ENCODE results near the gene PRPF18.

Gene PRPF18

DNA sequence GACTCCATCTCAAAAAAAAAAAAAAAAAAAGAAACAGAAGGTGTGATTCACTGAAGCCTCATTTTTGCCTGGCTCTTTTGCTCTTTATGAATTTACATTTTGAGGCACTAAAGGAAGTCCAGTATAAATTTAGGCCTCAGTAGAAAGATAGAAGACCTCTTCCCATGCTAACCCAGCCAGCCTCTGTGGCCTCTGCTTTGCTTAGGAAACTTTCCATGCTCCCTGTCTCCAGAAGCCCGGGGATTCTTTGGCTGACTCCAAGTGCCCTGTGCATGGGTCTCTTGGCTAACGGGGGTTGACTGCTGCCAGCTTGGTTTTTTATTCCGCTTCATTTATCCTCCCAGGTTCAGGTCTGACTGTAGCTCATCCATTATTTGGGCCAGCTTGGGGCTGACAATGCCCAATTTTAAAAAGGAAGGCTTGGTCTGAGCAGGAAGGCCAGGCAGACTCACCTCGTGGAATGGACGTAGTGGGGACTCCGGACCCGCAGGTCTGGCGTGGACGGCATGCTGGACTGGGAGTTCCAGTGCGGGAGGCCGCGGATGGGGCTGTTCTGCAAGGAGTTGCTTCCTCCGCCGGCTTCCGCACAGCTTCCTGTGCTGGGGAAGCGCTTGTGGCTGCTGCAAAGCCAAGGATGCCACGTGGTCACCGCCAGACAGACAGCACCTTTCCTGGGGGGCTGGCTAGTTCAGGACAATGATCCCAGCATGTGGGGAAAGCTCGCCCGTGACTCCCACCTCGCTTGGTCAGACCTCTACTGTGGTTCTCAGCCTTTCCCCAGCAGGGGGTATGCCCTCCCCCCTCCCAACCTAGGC, 72.3 kb downstream of the PRPF18 start:
- no peak overlapping the region for H3K4me3 ChIP-seq (ENCODE audit: low read length)
- no peak overlapping the region for H3K9ac ChIP-seq (ENCODE audit: low read depth, low read length)
- peaks cover 92% of the 10 kb centered on the region for H3K36me3 ChIP-seq (ENCODE audit: insufficient read depth, low read length)
- peaks cover 10% of the 10 kb centered on the region for H3K4me1 ChIP-seq (ENCODE audit: control insufficient read depth, insufficient read depth, low read length)
- H3K4me2 ChIP-seq (ENCODE audit: low read length) = no peak overlapping the region
- H3K9me3 ChIP-seq (replicated peaks; ENCODE audit: low read length) = no peaks in the 10 kb centered on the region
- H3K27me3 ChIP-seq (ENCODE audit: control insufficient read depth, insufficient read depth, low read length) = no peaks in the 10 kb centered on the region

DNA sequence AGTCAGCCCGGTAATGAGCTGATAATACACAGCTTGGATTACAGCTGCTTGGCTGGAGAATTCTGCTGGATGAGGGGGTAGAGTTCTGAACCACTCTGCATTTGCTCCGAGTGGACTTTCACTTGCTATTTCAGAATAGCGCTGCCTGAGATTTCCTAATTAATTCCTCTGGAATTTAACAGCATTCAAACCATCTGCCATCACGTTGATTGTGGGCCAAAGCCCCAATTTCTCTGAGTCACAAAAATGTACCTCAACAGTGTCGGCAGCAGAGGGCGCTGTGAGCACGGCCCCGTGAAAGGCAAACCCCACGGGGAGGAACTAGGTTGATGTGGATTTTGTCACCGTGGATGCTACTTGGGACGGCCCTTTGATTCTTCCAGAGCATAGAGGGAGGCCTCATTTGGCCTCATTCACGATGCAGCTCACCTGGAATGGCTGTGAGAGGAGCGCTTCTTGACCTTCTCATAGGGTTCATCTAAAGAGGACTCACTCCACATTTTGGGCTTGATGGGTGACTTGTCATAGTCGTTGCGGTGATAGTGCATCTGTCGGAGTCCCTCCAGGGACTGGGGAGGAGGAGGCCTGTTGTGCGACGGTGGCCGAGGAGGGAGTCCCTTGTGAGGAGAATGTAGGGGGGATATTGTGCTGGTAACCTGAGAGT, 73.3 kb downstream of the PRPF18 start:
- peaks cover 10% of the 10 kb centered on the region for H3K4me1 ChIP-seq (ENCODE audit: control insufficient read depth, insufficient read depth, low read length)
- H3K4me2 ChIP-seq (ENCODE audit: low read length) = no peak overlapping the region
- H3K36me3 ChIP-seq (ENCODE audit: insufficient read depth, low read length) = peaks cover 91% of the 10 kb centered on the region
- H3K4me3 ChIP-seq (ENCODE audit: low read length) = no peak overlapping the region
- H3K9me3 ChIP-seq (replicated peaks; ENCODE audit: low read length) = no peaks in the 10 kb centered on the region
- no peaks in the 10 kb centered on the region for H3K27me3 ChIP-seq (ENCODE audit: control insufficient read depth, insufficient read depth, low read length)
- peak overlapping the region; percentile 39 for H3K9ac ChIP-seq (ENCODE audit: low read depth, low read length)

GRCh38 chr10:13660551-13660920, 73.8 kb downstream of the PRPF18 start:
- Histone ChIP-seq H3K4me3 (ENCODE audit: low read length) (no peak overlapping the region), H3K27me3 (ENCODE audit: control insufficient read depth, insufficient read depth, low read length) (no peaks in the 10 kb centered on the region), H3K4me1 (ENCODE audit: control insufficient read depth, insufficient read depth, low read length) (peaks cover 10% of the 10 kb centered on the region), H3K36me3 (ENCODE audit: insufficient read depth, low read length) (peaks cover 91% of the 10 kb centered on the region), H3K9me3 (replicated peaks; ENCODE audit: low read length) (no peaks in the 10 kb centered on the region), H3K4me2 (ENCODE audit: low read length) (no peak overlapping the region), H3K9ac (ENCODE audit: low read depth, low read length) (no peak overlapping the region)

GRCh38 chr10:13661256-13661655, 74.5 kb downstream of the PRPF18 start:
- H3K4me1 ChIP-seq (ENCODE audit: control insufficient read depth, insufficient read depth, low read length) = peaks cover 10% of the 10 kb centered on the region
- peaks cover 91% of the 10 kb centered on the region for H3K36me3 ChIP-seq (ENCODE audit: insufficient read depth, low read length)
- H3K9me3 ChIP-seq (replicated peaks; ENCODE audit: low read length) = no peaks in the 10 kb centered on the region
- H3K9ac ChIP-seq (ENCODE audit: low read depth, low read length) = no peak overlapping the region
- H3K27me3 ChIP-seq (ENCODE audit: control insufficient read depth, insufficient read depth, low read length) = no peaks in the 10 kb centered on the region
- H3K4me3 ChIP-seq (ENCODE audit: low read length) = no peak overlapping the region
- H3K4me2 ChIP-seq (ENCODE audit: low read length) = no peak overlapping the region

GRCh38 chr10:13665516-13666262, 78.9 kb downstream of the PRPF18 start:
- Histone ChIP-seq H3K4me1 (ENCODE audit: control insufficient read depth, insufficient read depth, low read length) (peaks cover 3% of the 10 kb centered on the region), H3K27me3 (ENCODE audit: control insufficient read depth, insufficient read depth, low read length) (no peaks in the 10 kb centered on the region), H3K36me3 (ENCODE audit: insufficient read depth, low read length) (peaks cover 93% of the 10 kb centered on the region), H3K9me3 (replicated peaks; ENCODE audit: low read length) (no peaks in the 10 kb centered on the region), H3K4me3 (ENCODE audit: low read length) (no peak overlapping the region), H3K4me2 (ENCODE audit: low read length) (no peak overlapping the region), H3K9ac (ENCODE audit: low read depth, low read length) (no peak overlapping the region)

DNA sequence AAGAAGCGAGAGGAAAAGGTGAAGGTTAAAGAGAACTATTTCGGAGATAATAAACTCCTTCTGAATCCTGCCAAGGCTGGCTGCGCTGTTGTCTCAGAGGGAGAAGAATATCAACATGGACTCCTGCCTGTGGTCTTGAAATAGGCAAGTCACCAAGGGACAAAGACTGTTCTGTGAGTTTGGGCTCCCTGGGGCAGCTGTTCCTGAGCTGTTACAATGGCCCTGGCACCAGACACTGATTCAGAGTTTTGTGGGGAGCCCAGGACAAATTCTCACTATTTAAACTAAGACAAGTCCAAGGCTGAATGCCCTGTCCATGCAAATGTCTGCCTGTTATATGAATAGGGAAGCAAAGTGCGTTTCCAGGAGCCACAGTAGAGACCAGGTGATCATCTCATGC, 81.4 kb downstream of the PRPF18 start:
- no peaks in the 10 kb centered on the region for H3K27me3 ChIP-seq (ENCODE audit: control insufficient read depth, insufficient read depth, low read length)
- H3K9me3 ChIP-seq (replicated peaks; ENCODE audit: low read length) = no peaks in the 10 kb centered on the region
- H3K36me3 ChIP-seq (ENCODE audit: insufficient read depth, low read length) = peaks cover 90% of the 10 kb centered on the region
- no peak overlapping the region for H3K4me2 ChIP-seq (ENCODE audit: low read length)
- H3K4me1 ChIP-seq (ENCODE audit: control insufficient read depth, insufficient read depth, low read length) = no peaks in the 10 kb centered on the region
- no peak overlapping the region for H3K9ac ChIP-seq (ENCODE audit: low read depth, low read length)
- H3K4me3 ChIP-seq (ENCODE audit: low read length) = no peak overlapping the region

GRCh38 chr10:13669182-13669855, 82.6 kb downstream of the PRPF18 start:
- H3K4me3 ChIP-seq (ENCODE audit: low read length) = no peak overlapping the region
- no peaks in the 10 kb centered on the region for H3K27me3 ChIP-seq (ENCODE audit: control insufficient read depth, insufficient read depth, low read length)
- no peaks in the 10 kb centered on the region for H3K9me3 ChIP-seq (replicated peaks; ENCODE audit: low read length)
- H3K4me1 ChIP-seq (ENCODE audit: control insufficient read depth, insufficient read depth, low read length) = no peaks in the 10 kb centered on the region
- H3K9ac ChIP-seq (ENCODE audit: low read depth, low read length) = no peak overlapping the region
- peaks cover 88% of the 10 kb centered on the region for H3K36me3 ChIP-seq (ENCODE audit: insufficient read depth, low read length)
- no peak overlapping the region for H3K4me2 ChIP-seq (ENCODE audit: low read length)

GRCh38 chr10:13669901-13670300, 83.1 kb downstream of the PRPF18 start:
- Histone ChIP-seq H3K4me2 (ENCODE audit: low read length) (no peak overlapping the region), H3K4me1 (ENCODE audit: control insufficient read depth, insufficient read depth, low read length) (no peaks in the 10 kb centered on the region), H3K4me3 (ENCODE audit: low read length) (no peak overlapping the region), H3K9ac (ENCODE audit: low read depth, low read length) (no peak overlapping the region), H3K9me3 (replicated peaks; ENCODE audit: low read length) (no peaks in the 10 kb centered on the region), H3K36me3 (ENCODE audit: insufficient read depth, low read length) (peaks cover 88% of the 10 kb centered on the region), H3K27me3 (ENCODE audit: control insufficient read depth, insufficient read depth, low read length) (no peaks in the 10 kb centered on the region)

GRCh38 chr10:13670311-13670710, 83.5 kb downstream of the PRPF18 start:
- Histone ChIP-seq H3K4me2 (ENCODE audit: low read length) (no peak overlapping the region), H3K9me3 (replicated peaks; ENCODE audit: low read length) (no peaks in the 10 kb centered on the region), H3K36me3 (ENCODE audit: insufficient read depth, low read length) (peaks cover 87% of the 10 kb centered on the region), H3K9ac (ENCODE audit: low read depth, low read length) (no peak overlapping the region), H3K4me3 (ENCODE audit: low read length) (no peak overlapping the region), H3K27me3 (ENCODE audit: control insufficient read depth, insufficient read depth, low read length) (no peaks in the 10 kb centered on the region), H3K4me1 (ENCODE audit: control insufficient read depth, insufficient read depth, low read length) (no peaks in the 10 kb centered on the region)

DNA sequence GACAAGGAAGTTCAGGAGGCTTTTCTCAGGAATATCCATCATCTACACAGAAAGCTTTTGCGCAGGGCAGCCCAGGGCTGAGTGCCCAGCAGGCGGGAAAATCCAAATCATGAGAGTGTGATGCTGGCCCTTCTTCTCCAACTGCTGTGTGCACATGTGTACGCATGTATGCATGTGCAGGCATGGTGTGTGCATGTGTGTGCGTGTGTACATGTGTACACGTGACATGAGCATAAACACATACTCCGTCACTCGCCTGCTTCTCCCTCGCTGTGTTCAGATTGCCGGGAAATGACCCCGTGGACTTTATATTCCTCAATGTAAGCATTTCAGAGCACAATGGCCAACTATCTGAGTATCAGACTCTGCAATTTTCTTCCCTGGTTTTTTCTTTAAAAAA, 85.1 kb downstream of the PRPF18 start:
- H3K9ac ChIP-seq (ENCODE audit: low read depth, low read length) = no peak overlapping the region
- H3K27me3 ChIP-seq (ENCODE audit: control insufficient read depth, insufficient read depth, low read length) = no peaks in the 10 kb centered on the region
- H3K4me3 ChIP-seq (ENCODE audit: low read length) = no peak overlapping the region
- H3K36me3 ChIP-seq (ENCODE audit: insufficient read depth, low read length) = peaks cover 80% of the 10 kb centered on the region
- no peaks in the 10 kb centered on the region for H3K4me1 ChIP-seq (ENCODE audit: control insufficient read depth, insufficient read depth, low read length)
- H3K4me2 ChIP-seq (ENCODE audit: low read length) = no peak overlapping the region
- H3K9me3 ChIP-seq (replicated peaks; ENCODE audit: low read length) = no peaks in the 10 kb centered on the region

DNA sequence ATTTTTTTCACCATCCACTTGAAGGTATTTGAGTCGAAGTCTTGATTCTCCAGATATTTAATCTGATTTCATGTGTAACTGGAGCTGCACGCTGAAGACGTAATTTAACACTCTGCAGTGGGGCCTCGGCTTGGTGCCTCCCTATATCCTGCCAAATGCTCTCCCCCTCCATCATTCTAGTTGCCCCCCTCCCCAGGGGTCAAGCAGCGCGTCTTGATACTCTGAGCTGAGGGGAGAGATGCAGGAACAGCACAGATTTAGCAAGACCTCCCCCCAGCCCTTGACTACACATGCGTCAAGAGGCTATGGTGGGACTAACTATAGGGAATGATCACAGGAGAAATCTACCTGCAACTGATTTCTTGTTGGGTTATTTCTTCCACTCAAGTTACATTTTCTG, 85.8 kb downstream of the PRPF18 start:
- Histone ChIP-seq H3K4me2 (ENCODE audit: low read length) (no peak overlapping the region), H3K36me3 (ENCODE audit: insufficient read depth, low read length) (peaks cover 79% of the 10 kb centered on the region), H3K9ac (ENCODE audit: low read depth, low read length) (no peak overlapping the region), H3K27me3 (ENCODE audit: control insufficient read depth, insufficient read depth, low read length) (no peaks in the 10 kb centered on the region), H3K9me3 (replicated peaks; ENCODE audit: low read length) (no peaks in the 10 kb centered on the region), H3K4me3 (ENCODE audit: low read length) (no peak overlapping the region), H3K4me1 (ENCODE audit: control insufficient read depth, insufficient read depth, low read length) (no peaks in the 10 kb centered on the region)
